GM10248 (cell line): ENCODE results near the gene DOHH.

Experiments used
- CTCF ChIA-PET: fragments of 300-600 bp; sonication (Branson Sonifier 250); formaldehyde crosslinking; extraction: SDS; loops from one replicate; lab custom pipeline; 2021; ENCODE audit warnings: antibody characterized with exemption; lab: Yijun Ruan, JAX
- POLR2A ChIA-PET: fragments of 350-650 bp; sonication (Branson Sonifier 250); formaldehyde crosslinking; extraction: SDS; loops from one replicate; lab custom pipeline; 2020; ENCODE audit warnings: antibody characterized with exemption; lab: Yijun Ruan, JAX
- DNase-seq: peaks from one replicate; pipeline ENCODE4 v3.0.0; 2012; ENCODE audit errors: extremely low spot score
- CTCF ChIP-seq: IDR thresholded peaks from 2 replicates; pipeline ENCODE4 v1.5.1; 2012; ENCODE audit warnings: mild to moderate bottlenecking, low read depth; ENCODE audit errors: extremely low read depth, missing control alignments, control extremely low read depth

Gene DOHH

DNA sequence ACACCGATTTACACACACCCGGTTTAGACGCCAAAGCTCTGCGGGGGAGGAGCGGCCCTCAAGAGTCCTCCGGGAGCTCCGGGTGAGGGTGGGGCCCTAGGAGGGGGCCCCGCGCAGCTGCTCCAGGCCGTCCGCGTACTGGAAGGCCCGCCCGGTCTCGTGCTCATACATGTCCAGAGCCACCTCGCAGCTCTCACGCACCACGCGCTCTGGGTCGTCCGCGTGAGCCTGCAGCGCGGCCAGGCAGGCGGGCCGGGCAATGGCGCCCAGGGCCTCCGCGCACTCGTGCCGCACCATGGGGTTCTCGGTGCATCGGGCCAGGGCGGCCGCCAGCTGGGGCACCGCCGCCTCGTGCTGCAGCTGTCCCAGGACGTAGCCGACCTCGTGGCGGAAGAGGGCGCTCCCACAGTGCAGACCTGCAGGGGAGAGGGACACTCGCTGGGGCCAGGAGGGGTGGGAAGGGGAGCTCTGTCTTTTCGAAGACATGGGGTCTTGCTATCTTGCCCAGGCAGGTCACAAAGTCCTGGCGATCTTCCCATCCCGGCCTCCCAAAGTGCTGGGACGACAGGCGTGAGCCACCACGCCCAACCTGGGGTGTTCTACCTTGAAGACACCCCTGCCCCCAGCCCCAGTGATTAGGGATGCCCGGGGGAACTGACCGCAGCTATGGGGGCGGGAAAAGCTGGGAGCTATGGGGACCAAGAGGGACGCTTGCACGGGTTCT is 8.9 kb downstream of the DOHH start:
- TF ChIP-seq CTCF = no peak
- DNase-seq = no peak
- CTCF ChIA-PET = interaction anchor here (0.9 to 1.6 kb wide), 5 partner anchors 19 to 188 kb away, joined by 3 to 9 read pairs (median 4); no protein-coding TSS in a partner anchor
- POLR2A ChIA-PET = interaction anchor here (0.5 kb wide), 1 partner anchor 44 kb away, joined by 4 read pairs; no protein-coding TSS in a partner anchor

GRCh38 chr19:3483226-3483628 is 17.2 kb downstream of the DOHH start, which contains the start of gene SMIM44:
SMIM44 (minus strand) TSS chr19:3483441; CDS start chr19:3483403, 38 bp downstream.
- DNase-seq = no peak
- TF ChIP-seq CTCF = no peak
- ChIA-PET CTCF (interaction anchor here (0.6 to 6.1 kb wide), 5 partner anchors 10 to 178 kb away, joined by 3 to 46 read pairs (median 28); no protein-coding TSS in a partner anchor), POLR2A (no interaction called here)

- POLR2A ChIA-PET = no interaction called here
Measured at GRCh38 chr19:3482507-3483225, 17.8 kb downstream of the DOHH start.

DNA sequence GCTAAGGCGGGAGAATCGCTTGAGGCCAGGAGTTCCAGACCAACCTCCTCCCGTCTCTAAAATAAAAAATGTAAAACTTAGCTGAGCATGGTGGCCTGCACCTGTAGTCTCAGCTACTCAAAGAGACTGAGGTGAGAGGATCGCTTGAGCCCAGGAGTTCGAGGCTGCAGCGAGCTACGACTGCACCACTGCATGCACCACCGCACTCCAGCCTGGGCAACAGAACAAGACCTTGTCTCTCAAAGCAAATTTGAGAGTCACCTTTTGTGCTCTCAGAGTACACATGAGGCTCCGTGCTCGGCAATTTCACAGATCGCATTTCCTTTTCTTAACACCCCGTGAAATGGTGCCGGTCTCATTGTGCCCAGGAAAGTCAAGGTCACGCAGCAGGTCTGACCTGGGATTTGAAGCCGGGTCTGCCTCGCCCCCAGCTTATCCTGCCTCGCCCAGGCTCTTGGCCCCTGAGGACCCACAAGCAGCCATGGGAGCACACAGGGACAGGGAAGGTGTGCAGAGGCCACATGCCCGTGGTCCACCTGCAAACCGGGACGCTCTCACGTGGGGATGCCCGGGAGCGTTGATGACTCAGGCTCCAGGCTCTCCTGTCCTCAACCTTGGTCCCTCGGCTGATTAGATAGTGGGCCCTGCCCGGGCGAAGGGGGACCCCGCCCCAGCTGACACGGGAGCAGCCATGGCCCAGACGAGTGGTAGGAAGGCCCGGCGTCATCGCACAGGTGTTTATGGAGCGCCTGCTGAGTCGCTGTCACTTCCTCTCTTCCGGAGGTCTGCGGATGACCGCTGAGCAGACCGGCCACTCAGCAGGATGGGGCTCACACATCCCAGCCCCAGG is 19.0 kb downstream of the DOHH start:
- ChIA-PET POLR2A (no interaction called here), CTCF (interaction anchor here (1.4 to 6.1 kb wide), 3 partner anchors 8 to 176 kb away, joined by 4 to 46 read pairs (median 28); no protein-coding TSS in a partner anchor)
- TF ChIP-seq CTCF = no peak
- no peak for DNase-seq

More at GRCh38 chr19:3482507-3483225, 17.8 kb downstream of the DOHH start:
- DNase-seq = no peak
- CTCF ChIA-PET = interaction anchor here (0.6 to 6.1 kb wide), 5 partner anchors 9 to 177 kb away, joined by 3 to 46 read pairs (median 28); no protein-coding TSS in a partner anchor
- TF ChIP-seq CTCF = no peak

DNA sequence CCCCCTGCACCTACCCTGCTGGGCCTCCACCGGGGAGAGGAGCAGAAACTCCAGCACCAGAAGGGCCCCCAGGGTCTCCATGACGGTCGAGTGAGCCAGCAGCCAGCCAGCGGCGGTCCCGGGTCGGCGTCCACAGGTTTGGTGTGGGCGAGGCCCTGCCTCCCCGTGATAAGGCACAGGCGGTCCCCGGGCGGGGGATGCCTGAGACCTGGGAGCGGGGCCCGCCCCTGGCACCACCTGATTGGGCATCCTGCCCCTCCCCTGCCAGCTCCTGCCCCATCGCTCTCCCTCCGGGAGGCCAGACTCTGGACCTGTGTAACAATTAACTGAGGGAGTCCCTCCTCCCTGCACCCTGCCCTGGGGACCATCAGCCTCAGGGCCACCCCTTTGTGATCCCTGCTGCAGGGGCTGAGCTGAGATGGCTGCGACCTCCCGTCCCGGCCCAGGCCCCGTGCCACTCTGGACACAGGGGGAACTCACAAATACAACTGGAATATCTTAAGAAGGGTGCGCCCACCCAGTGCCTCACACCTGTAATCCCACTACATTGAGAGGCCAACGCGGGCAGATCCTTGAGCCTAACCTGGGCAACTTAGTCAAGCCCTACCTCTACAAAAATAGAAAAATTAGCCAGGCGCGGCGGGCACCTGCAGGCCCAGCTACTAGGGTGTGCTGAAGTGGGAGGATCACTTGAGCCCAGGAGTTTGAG is 19.9 kb downstream of the DOHH start, which contains the start of gene SMIM24:
TSS of gene SMIM24 (minus strand) at position 143 of the 709 bp plus-strand sequence. CDS start at position 81, 62 bp downstream.
- CTCF ChIA-PET = interaction anchor here (1.4 to 6.1 kb wide), 3 partner anchors 51 to 176 kb away, joined by 4 to 46 read pairs (median 10); no protein-coding TSS in a partner anchor
- POLR2A ChIA-PET = no interaction called here
- TF ChIP-seq CTCF = no peak
- DNase-seq = no peak
